Caki2 (cell line): Measurements from ENCODE around the gene PTPRK. TPM values are rescaled to one million over a fixed set of nuclear protein-coding genes. Genes with fewer than 3 reads are reported as not detected.

ENCODE experiments used
- DNase-seq: peaks from one replicate; pipeline ENCODE4 v3.0.0-alpha.2; 2015; ENCODE audit warnings: low read depth
- in situ Hi-C: cut with HindIII; loops from 2 replicates; pipeline ENCODE4 v1.10.0; 2016; ENCODE audit warnings: low sequenced_read_pairs, low pct_unique_long_range_greater_than_20kb, mixed read lengths
- total RNA-seq: library from RNA; depleted of rRNA; stranded (reverse); fragments of >200 nt; shearing (Covaris generic); gene quantifications from 2 replicates; pipeline ENCODE4 v1.2.3, GENCODE V29; 2014; ENCODE audit warnings: low replicate concordance

Gene PTPRK
- total RNA-seq, 1 experiment from 2014 or later = 32.6 TPM

DNA sequence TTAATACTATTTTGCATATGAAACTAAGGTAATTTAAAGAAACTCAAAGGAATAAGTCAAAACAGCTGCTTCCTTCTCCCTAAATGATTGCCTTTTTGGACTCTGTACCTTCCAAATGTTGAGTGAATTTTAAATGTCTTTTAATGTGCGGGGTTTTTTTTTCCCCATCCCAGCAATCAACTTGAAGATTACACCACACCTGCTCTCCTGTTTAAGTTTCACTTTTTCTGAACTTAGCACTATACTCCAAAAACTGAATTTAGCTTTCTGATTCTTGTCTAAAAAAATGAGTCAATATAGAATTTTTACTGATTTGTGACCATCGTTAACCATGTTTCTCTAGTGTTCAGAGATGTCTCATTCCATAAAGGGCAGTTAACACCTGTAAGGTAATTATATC, 398.8 kb downstream of the PTPRK start:
- no peak for DNase-seq
- in situ Hi-C loops = no loop called here

DNA sequence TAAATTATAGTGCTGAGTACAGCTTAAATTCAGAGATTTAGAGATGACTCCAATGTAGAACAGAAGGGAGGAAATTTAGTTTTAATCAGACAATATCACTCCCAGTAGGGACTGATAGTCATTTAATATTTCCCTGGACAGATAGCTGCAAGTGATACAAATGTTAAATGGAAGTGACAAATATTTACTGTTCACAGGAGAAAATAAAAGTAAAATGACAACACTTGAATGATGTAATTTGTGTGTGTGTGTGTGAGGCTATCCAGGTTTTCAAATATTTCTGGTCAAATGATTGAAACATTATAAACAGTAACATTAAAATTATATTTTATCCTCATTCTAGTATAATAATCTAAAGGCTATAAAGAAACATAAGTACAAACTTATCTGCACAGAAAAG, 399.2 kb downstream of the PTPRK start:
- in situ Hi-C loops = no loop called here
- DNase-seq = no peak

GRCh38 chr6:128118401-128118800, 402.0 kb downstream of the PTPRK start:
- in situ Hi-C loops = no loop called here
- no peak for DNase-seq

GRCh38 chr6:128117916-128118315, 402.5 kb downstream of the PTPRK start:
- DNase-seq = no peak
- in situ Hi-C loops = no loop called here

- in situ Hi-C loops = no loop called here
These were observed 406.2 kb downstream of the PTPRK start for GRCh38 chr6:128114164-128114563.

GRCh38 chr6:128112494-128112893, 407.9 kb downstream of the PTPRK start:
- DNase-seq = no peak
- in situ Hi-C loops = no loop called here

More at GRCh38 chr6:128114164-128114563, 406.2 kb downstream of the PTPRK start:
- no peak for DNase-seq

GRCh38 chr6:128111096-128111495, 409.3 kb downstream of the PTPRK start:
- no peak for DNase-seq
- in situ Hi-C loops = no loop called here

- in situ Hi-C loops = no loop called here
- no peak for DNase-seq
These were observed 412.7 kb downstream of the PTPRK start for GRCh38 chr6:128107682-128108081.

DNA sequence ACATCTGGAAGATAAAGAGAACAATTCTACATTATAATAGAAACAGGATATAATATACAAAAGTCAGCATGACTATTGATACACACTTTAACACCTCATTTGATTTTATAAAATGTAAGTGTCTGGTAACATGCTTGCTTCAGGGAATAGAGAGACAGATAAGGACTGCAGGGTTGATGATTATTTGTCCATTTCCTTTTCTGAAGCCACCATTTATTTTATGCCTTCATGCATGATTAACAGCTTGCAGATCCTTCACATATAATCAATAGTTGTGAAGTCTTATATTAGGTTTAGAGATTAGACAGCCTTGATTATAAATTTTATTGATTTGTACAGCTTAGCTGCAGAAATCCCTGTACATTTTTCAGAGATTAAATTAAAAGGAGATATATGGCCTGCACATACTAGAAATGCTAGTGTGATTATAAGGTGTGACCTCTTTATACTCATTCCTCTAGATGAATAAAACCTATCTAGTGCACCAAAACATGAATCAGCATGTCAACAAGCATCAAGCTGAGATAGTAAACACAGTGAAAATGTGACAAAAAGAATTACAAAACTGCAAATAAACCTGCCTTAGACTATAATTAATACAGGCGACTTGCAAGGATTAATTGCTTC, 420.7 kb downstream of the PTPRK start:
- no peak for DNase-seq
- in situ Hi-C loops = no loop called here

DNA sequence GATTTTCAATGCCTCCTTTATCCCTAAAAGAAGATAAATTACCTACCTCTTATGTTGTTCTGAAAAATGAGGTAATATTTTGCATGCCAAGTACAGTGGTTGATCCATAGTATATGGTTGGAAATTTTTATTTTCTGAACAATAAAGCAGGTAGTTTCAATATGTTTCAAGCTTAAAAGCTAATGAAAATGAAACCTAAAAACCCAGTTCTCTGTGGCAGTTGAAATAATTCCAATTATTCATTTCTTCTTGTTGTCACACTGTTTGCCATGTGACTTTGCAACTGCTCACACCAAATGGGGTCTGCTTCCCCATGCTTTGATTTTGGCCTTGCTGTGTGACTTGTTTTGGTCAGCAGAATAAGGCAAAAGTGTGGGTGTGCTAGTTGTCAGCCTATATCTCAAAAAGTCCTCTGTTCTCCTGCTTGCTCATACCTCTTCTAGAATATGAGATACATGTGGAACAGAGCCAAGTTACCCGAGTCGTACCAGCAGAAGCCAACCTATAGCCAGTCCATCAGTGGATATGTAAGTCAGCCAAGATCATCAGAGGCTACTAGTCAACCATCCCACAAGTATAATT, 422.3 kb downstream of the PTPRK start:
- no peak for DNase-seq
- in situ Hi-C loops = no loop called here

GRCh38 chr6:128097009-128097408, 423.4 kb downstream of the PTPRK start:
- no peak for DNase-seq
- in situ Hi-C loops = no loop called here

- peak; percentile 14 for DNase-seq
- in situ Hi-C loops = no loop called here
These were observed 425.0 kb downstream of the PTPRK start for GRCh38 chr6:128095362-128095761.

GRCh38 chr6:128079021-128079420, 441.4 kb downstream of the PTPRK start:
- DNase-seq = no peak
- in situ Hi-C loops = no loop called here

GRCh38 chr6:128078276-128078675, 442.1 kb downstream of the PTPRK start:
- DNase-seq = no peak
- in situ Hi-C loops = no loop called here

- in situ Hi-C loops = no loop called here
- no peak for DNase-seq
These were observed 443.6 kb downstream of the PTPRK start for GRCh38 chr6:128076843-128077242.

DNA sequence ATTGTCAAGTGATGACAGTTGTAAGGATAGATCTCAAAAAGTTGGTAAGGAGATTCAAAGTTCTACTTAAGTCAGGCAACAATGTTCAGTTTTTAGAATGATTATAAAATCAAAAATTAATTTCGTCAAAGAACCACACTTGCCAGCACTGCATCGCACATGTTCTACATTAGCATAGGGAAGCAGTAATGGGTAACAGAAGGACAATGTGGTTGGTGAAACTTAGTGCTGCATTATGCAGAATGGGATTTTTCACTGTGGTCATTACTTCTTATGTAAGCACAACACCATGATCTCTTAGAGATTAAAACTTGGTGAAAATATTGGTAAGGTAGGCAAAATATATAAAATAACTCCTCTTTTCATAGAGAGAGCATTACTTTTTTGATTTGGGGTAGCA, 445.8 kb downstream of the PTPRK start:
- in situ Hi-C loops = no loop called here
- no peak for DNase-seq

DNA sequence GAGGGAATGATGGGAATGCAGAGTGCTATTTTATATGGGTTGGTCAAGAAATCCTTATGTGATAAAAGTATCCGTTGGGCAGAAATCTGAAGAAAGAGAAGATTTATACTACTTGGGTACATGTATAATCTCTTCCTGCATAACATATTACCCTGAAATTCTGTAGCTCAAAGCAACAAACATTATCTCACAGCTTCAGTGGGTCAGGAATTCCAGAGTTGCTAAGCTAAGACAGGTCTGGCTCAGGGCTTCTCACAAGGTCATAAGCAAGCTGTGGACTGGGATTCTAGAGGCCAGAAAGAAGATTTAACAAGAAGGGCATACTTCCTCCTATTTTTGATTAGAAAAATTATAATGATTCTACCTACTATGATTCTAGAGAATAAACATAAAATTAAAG, 447.0 kb downstream of the PTPRK start:
- in situ Hi-C loops = no loop called here
- DNase-seq = no peak

DNA sequence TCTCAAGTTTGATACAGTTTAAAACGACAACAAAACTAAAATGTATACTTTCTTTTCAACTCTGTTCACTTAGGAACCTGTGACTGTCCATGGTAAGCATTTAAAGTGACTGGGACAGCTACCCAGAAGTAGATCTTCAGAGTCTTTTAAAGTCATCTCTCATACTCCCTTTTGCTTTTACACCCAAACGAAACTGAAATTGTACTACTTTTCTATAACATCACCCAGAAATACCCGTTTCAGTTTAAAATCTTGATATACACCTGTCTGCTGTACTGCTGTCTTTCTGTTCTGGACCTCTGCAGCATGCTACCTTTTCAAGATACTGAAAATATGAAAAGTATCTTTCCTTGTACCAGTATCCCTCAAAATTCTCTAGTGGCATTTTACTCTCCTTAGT, 449.2 kb downstream of the PTPRK start:
- no peak for DNase-seq
- in situ Hi-C loops = no loop called here

DNA sequence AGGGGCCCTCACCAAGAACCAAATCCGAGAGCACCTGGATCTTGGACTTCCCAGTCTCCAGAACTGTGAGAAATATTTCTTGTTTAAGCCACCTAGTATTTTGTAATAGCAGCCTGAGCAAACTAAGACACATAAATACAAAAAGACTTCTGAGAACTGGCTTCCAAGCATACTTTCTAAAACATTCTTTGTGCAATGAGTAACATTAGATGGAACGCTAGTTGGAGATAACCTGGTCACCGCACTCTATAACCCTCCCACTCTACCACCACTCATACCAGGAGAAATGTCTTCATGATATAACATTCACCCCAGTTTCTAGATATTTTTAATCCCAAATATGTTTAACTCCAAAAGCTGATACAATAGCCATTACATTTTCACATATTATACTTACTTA, 450.0 kb downstream of the PTPRK start:
- DNase-seq = no peak
- in situ Hi-C loops = no loop called here

DNA sequence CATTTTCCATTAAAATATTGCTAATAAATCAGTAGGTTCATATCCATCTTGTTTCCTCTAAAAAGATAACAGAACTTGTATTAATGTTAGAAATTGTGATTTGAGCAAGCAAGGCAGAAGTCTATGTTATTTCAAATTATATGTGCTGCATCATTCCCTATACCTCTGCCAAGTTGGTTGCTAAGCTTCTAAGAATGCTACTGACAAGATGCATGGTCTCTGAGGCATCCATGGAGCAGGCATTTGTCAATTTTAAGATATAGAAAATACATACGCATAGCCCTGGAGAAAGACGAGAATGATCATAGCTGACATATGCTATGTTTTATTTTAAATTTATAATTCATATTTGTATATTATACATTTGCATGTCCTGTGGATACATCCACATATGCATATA, 451.2 kb downstream of the PTPRK start:
- no peak for DNase-seq
- in situ Hi-C loops = no loop called here
